ENCODE measurements around the gene GSTM4. TPM values are rescaled to one million over a fixed set of nuclear protein-coding genes. Genes with fewer than 3 reads are reported as not detected.

Gene GSTM4
- total and polyA plus RNA-seq, 4 experiments from 2014 or later, result 1.7 to 14.2 (median 11.5) TPM

- no peak overlapping the region for H3K4me3 Mint-ChIP-seq
Observed at GRCh38 chr1:109641861-109642260, 14.0 kb upstream of the GSTM4 start.

GRCh38 chr1:109642626-109643025, 13.3 kb upstream of the GSTM4 start:
- Mint-ChIP-seq H3K4me1 (peaks cover 4 to 14% (median 8%) of the 10 kb centered on the region in 4 donors), H3K9me3 (no peaks in the 10 kb centered on the region), H3K27ac (peak overlapping the region in 2 of 7 donors; percentile 17 to 47), H3K27me3 (peaks cover 2% of the 10 kb centered on the region in 2 donors), H3K36me3 (no peaks in the 10 kb centered on the region), H3K4me3 (no peak overlapping the region)
- POLR2A ChIA-PET (ENCODE audit: partially characterized antibody), result interaction anchor here (0.9 to 1.0 kb wide), 2 partner anchors 94 to 342 kb away, joined by 3 to 4 read pairs; partner anchors contain the start of genes AHCYL1 and GNAI3
- Histone ChIP-seq H3K27ac (ENCODE audit: low read depth, low read length) (no peak overlapping the region), H3K4me3 (ENCODE audit: low read length in 2 of 2) (no peak overlapping the region), H3K9me3 (ENCODE audit: control insufficient read depth in 1 of 2, low read length in 2 of 2) (no peaks in the 10 kb centered on the region), H3K36me3 (ENCODE audit: insufficient read depth, low read length) (no peaks in the 10 kb centered on the region), H3K27me3 (ENCODE audit: insufficient read depth, low read length) (no peaks in the 10 kb centered on the region), H3K4me1 (ENCODE audit: insufficient read depth, low read length) (peaks cover 14% of the 10 kb centered on the region)
- CTCF ChIA-PET (ENCODE audit: partially characterized antibody), result interaction anchor here (1.0 to 20.3 kb wide), 12 partner anchors 7 to 342 kb away, joined by 3 to 394 read pairs (median 12); partner anchors contain the start of genes AHCYL1, AMPD2, GNAI3 and GNAT2
- no peak for DNase-seq
- intact Hi-C loops (cut with micrococcal nuclease), result loop anchor here (1.0 to 5.0 kb wide), 6 partner anchors 94 to 820 kb away; partner anchors contain the start of genes AHCYL1, CSF1 and GNAI3

More at GRCh38 chr1:109641861-109642260, 14.0 kb upstream of the GSTM4 start:
- Histone ChIP-seq H3K4me1 (ENCODE audit: insufficient read depth, low read length) (peaks cover 14% of the 10 kb centered on the region), H3K9me3 (ENCODE audit: control insufficient read depth in 1 of 2, low read length in 2 of 2) (no peaks in the 10 kb centered on the region), H3K27me3 (ENCODE audit: insufficient read depth, low read length) (no peaks in the 10 kb centered on the region), H3K27ac (ENCODE audit: low read depth, low read length) (no peak overlapping the region), H3K36me3 (ENCODE audit: insufficient read depth, low read length) (no peaks in the 10 kb centered on the region), H3K4me3 (ENCODE audit: low read length in 2 of 2) (no peak overlapping the region)
- no peak for DNase-seq
- no peaks in the 10 kb centered on the region for H3K36me3 Mint-ChIP-seq
- no peak overlapping the region for H3K27ac Mint-ChIP-seq
- peaks cover 4 to 14% (median 8%) of the 10 kb centered on the region in 4 donors for H3K4me1 Mint-ChIP-seq
- H3K27me3 Mint-ChIP-seq, result peaks cover 2% of the 10 kb centered on the region in 2 donors
- POLR2A ChIA-PET (ENCODE audit: partially characterized antibody), result no interaction called here
- intact Hi-C loops (cut with micrococcal nuclease), result loop anchor here (5.0 kb wide), 2 partner anchors 270 to 820 kb away; partner anchors contain the start of gene CSF1
- no peaks in the 10 kb centered on the region for H3K9me3 Mint-ChIP-seq
- CTCF ChIA-PET (ENCODE audit: partially characterized antibody), result interaction anchor here (1.2 to 20.3 kb wide), 16 partner anchors 7 to 343 kb away, joined by 3 to 394 read pairs (median 22); partner anchors contain the start of genes AHCYL1, AMPD2, GNAI3 and GNAT2

- Mint-ChIP-seq H3K4me3 (no peak overlapping the region), H3K36me3 (no peaks in the 10 kb centered on the region), H3K27me3 (peaks cover 2% of the 10 kb centered on the region in 2 donors), H3K4me1 (peaks cover 4 to 14% (median 8%) of the 10 kb centered on the region in 4 donors), H3K27ac (peak overlapping the region in 1 of 7 donors; percentile 42), H3K9me3 (no peaks in the 10 kb centered on the region)
- Histone ChIP-seq H3K27ac (ENCODE audit: low read depth, low read length) (no peak overlapping the region), H3K9me3 (ENCODE audit: control insufficient read depth in 1 of 2, low read length in 2 of 2) (no peaks in the 10 kb centered on the region), H3K36me3 (ENCODE audit: insufficient read depth, low read length) (no peaks in the 10 kb centered on the region), H3K27me3 (ENCODE audit: insufficient read depth, low read length) (no peaks in the 10 kb centered on the region), H3K4me1 (ENCODE audit: insufficient read depth, low read length) (peaks cover 14% of the 10 kb centered on the region), H3K4me3 (ENCODE audit: low read length in 2 of 2) (no peak overlapping the region)
- ChIA-PET POLR2A (ENCODE audit: partially characterized antibody) (interaction anchor here (0.9 to 1.2 kb wide), 4 partner anchors 15 to 341 kb away, joined by 3 to 4 read pairs (median 3); partner anchors contain the start of genes AHCYL1 and GNAI3), CTCF (ENCODE audit: partially characterized antibody) (interaction anchor here (0.7 to 20.3 kb wide), 14 partner anchors 8 to 341 kb away, joined by 3 to 394 read pairs (median 4); partner anchors contain the start of genes AHCYL1, GSTM4 and MYBPHL)
- intact Hi-C loops (cut with micrococcal nuclease), result loop anchor here (1.0 to 5.0 kb wide), 6 partner anchors 95 to 819 kb away; partner anchors contain the start of genes AHCYL1, CSF1 and GNAI3
- peak; percentile 75 to 83 (median 79) for DNase-seq
Observed at GRCh38 chr1:109643385-109644230, 12.3 kb upstream of the GSTM4 start.

- CTCF ChIA-PET (ENCODE audit: partially characterized antibody), result interaction anchor here (0.6 to 20.3 kb wide), 14 partner anchors 6 to 369 kb away, joined by 3 to 394 read pairs (median 4); partner anchors contain the start of genes AHCYL1 and GSTM4
Observed at GRCh38 chr1:109644670-109645069, 11.2 kb upstream of the GSTM4 start.

GRCh38 chr1:109649491-109649914, 6.4 kb upstream of the GSTM4 start:
- Histone ChIP-seq H3K27ac (ENCODE audit: low read depth, low read length) (no peak overlapping the region), H3K4me3 (ENCODE audit: low read length in 2 of 2) (no peak overlapping the region), H3K9me3 (ENCODE audit: control insufficient read depth in 1 of 2, low read length in 2 of 2) (no peaks in the 10 kb centered on the region), H3K27me3 (ENCODE audit: insufficient read depth, low read length) (peaks cover 7% of the 10 kb centered on the region), H3K4me1 (ENCODE audit: insufficient read depth, low read length) (no peaks in the 10 kb centered on the region), H3K36me3 (ENCODE audit: insufficient read depth, low read length) (no peaks in the 10 kb centered on the region)
- Mint-ChIP-seq H3K9me3 (no peaks in the 10 kb centered on the region), H3K36me3 (no peaks in the 10 kb centered on the region), H3K4me1 (peaks cover 0 to under 1% (median 0%) of the 10 kb centered on the region in 4 donors), H3K4me3 (no peak overlapping the region), H3K27me3 (peaks cover 3 to 6% of the 10 kb centered on the region in 2 donors), H3K27ac (peak overlapping the region in 1 of 7 donors; percentile 37)
- no peak for DNase-seq
- POLR2A ChIA-PET (ENCODE audit: partially characterized antibody), result interaction anchor here (0.9 kb wide), 1 partner anchor 101 kb away, joined by 3 read pairs; the partner anchor contains the start of gene GNAI3
- intact Hi-C loops (cut with micrococcal nuclease), result no loop called here
- CTCF ChIA-PET (ENCODE audit: partially characterized antibody), result interaction anchor here (1.0 to 20.3 kb wide), 6 partner anchors 11 to 335 kb away, joined by 3 to 394 read pairs (median 10); partner anchors contain the start of genes AHCYL1 and GNAI3

More at GRCh38 chr1:109644670-109645069, 11.2 kb upstream of the GSTM4 start:
- H3K9me3 ChIP-seq (ENCODE audit: control insufficient read depth in 1 of 2, low read length in 2 of 2), result no peaks in the 10 kb centered on the region
- no peaks in the 10 kb centered on the region for H3K36me3 ChIP-seq (ENCODE audit: insufficient read depth, low read length)
- Mint-ChIP-seq H3K36me3 (no peaks in the 10 kb centered on the region), H3K4me3 (no peak overlapping the region), H3K27me3 (peaks cover 2 to 4% of the 10 kb centered on the region in 2 donors), H3K27ac (no peak overlapping the region), H3K4me1 (peaks cover 4 to 14% (median 8%) of the 10 kb centered on the region in 4 donors), H3K9me3 (no peaks in the 10 kb centered on the region)
- H3K27me3 ChIP-seq (ENCODE audit: insufficient read depth, low read length), result no peaks in the 10 kb centered on the region
- H3K4me1 ChIP-seq (ENCODE audit: insufficient read depth, low read length), result peaks cover 14% of the 10 kb centered on the region
- POLR2A ChIA-PET (ENCODE audit: partially characterized antibody), result no interaction called here
- no peak for DNase-seq
- intact Hi-C loops (cut with micrococcal nuclease), result loop anchor here (5.0 kb wide), 2 partner anchors 268 to 818 kb away; partner anchors contain the start of gene CSF1
- H3K27ac ChIP-seq (ENCODE audit: low read depth, low read length), result no peak overlapping the region
- H3K4me3 ChIP-seq (ENCODE audit: low read length in 2 of 2), result no peak overlapping the region

- H3K4me3 Mint-ChIP-seq, result no peak overlapping the region
- Histone ChIP-seq H3K4me3 (ENCODE audit: low read length in 2 of 2) (no peak overlapping the region), H3K27me3 (ENCODE audit: insufficient read depth, low read length) (peaks cover 7% of the 10 kb centered on the region), H3K9me3 (ENCODE audit: control insufficient read depth in 1 of 2, low read length in 2 of 2) (no peaks in the 10 kb centered on the region), H3K36me3 (ENCODE audit: insufficient read depth, low read length) (no peaks in the 10 kb centered on the region), H3K4me1 (ENCODE audit: insufficient read depth, low read length) (peaks cover 7% of the 10 kb centered on the region), H3K27ac (ENCODE audit: low read depth, low read length) (no peak overlapping the region)
- no peak overlapping the region for H3K27ac Mint-ChIP-seq
- H3K4me1 Mint-ChIP-seq, result peaks cover 2 to 11% (median 7%) of the 10 kb centered on the region in 4 donors
- peaks cover 3 to 7% of the 10 kb centered on the region in 2 donors for H3K27me3 Mint-ChIP-seq
- no peaks in the 10 kb centered on the region for H3K9me3 Mint-ChIP-seq
- H3K36me3 Mint-ChIP-seq, result peaks cover 0 to 2% of the 10 kb centered on the region in 2 donors
- no peak for DNase-seq
- ChIA-PET CTCF (ENCODE audit: partially characterized antibody) (interaction anchor here (1.5 to 20.3 kb wide), 6 partner anchors 12 to 334 kb away, joined by 3 to 394 read pairs (median 10); partner anchors contain the start of genes AHCYL1 and GNAI3), POLR2A (ENCODE audit: partially characterized antibody) (interaction anchor here (0.9 kb wide), 1 partner anchor 102 kb away, joined by 3 read pairs; the partner anchor contains the start of gene GNAI3)
- intact Hi-C loops (cut with micrococcal nuclease), result no loop called here
Observed at GRCh38 chr1:109650609-109651008, 5.3 kb upstream of the GSTM4 start.
